Measurements from ENCODE around the gene FOXL2. TPM values are rescaled to one million over a fixed set of nuclear protein-coding genes. Genes with fewer than 3 reads are reported as not detected.

The FOXL2 gene
- total RNA-seq, 1 donor from 2014 or later = 6.8 TPM

DNA sequence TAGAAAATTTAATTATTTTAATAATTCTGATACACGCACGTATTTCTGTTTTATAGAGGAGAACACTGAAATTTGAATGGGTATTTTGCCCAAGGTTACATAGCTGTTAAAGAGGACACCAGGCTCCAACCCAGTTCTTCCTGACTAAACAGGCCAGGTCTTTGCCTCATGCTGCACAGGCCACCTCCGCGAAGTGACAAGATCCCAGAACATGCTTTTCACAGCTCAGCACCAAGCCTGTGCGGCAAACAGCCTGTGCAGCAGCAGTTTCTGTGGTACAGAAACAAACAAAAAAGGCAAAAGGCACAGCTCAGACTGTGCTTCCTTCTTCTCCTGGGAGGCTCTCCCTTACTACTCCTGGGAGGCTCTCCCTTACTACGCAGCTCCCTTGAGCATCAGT, 6.5 kb downstream of the FOXL2 start:
- peaks cover 27% of the 10 kb centered on the region for H3K27me3 Mint-ChIP-seq (ENCODE audit: unreplicated experiment)
- DNase-seq (ENCODE audit: low spot score) = no peak
- no peak for TF ChIP-seq CTCF (IDR thresholded peaks at IDR 0.05; ENCODE audit: unreplicated experiment)
- no peak overlapping the region for H3K27ac Mint-ChIP-seq (ENCODE audit: unreplicated experiment)
- H3K4me1 Mint-ChIP-seq (ENCODE audit: unreplicated experiment) = peaks cover 56% of the 10 kb centered on the region
- H3K36me3 Mint-ChIP-seq (ENCODE audit: low read depth, unreplicated experiment) = peaks cover 8% of the 10 kb centered on the region
- H3K4me3 Mint-ChIP-seq (ENCODE audit: unreplicated experiment) = no peak overlapping the region
- no peaks in the 10 kb centered on the region for H3K9me3 Mint-ChIP-seq (ENCODE audit: unreplicated experiment)

- Mint-ChIP-seq H3K4me1 (ENCODE audit: unreplicated experiment) (peaks cover 53% of the 10 kb centered on the region), H3K9me3 (ENCODE audit: unreplicated experiment) (no peaks in the 10 kb centered on the region), H3K27me3 (ENCODE audit: unreplicated experiment) (peaks cover 24% of the 10 kb centered on the region), H3K27ac (ENCODE audit: unreplicated experiment) (no peak overlapping the region), H3K36me3 (ENCODE audit: low read depth, unreplicated experiment) (peaks cover 8% of the 10 kb centered on the region), H3K4me3 (ENCODE audit: unreplicated experiment) (peak overlapping the region; percentile 37)
- TF ChIP-seq CTCF (IDR thresholded peaks at IDR 0.05; ENCODE audit: unreplicated experiment) = no peak
- DNase-seq (ENCODE audit: low spot score) = peak; percentile 57
Observed at GRCh38 chr3:138939561-138940241, 7.2 kb downstream of the FOXL2 start.

DNA sequence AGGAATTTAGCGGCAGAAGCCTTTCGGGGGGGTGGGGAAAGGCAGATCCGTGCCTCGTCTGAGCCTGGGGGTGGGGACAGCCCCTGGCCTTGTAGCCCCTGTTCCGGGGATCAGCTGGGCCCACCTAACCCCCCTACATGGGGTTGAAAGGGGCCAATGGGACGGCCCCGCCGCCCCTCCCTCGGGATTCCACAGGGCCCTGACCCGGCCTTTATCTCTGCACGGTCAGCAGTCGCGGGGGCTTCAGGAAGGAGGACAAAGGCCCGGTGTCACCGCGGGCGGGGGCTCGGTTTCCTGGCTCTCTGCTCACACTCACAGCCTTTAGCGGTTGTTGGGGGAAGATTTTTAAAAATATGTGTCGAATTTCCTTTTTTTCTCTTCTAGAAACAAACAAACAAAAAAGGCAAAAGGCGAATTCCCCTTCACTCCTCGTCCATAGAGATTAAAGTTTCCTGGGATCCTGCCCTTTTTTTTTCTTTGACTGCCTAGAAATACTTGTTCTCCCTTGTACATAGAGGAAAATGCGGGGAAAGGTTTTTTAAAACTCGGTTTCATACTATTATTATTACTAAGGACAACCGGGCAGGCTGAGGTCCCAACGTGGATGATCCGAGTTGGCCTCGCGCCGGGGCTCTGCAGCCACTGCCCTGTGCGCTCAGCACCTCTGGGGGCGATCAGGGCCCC, 7.9 kb downstream of the FOXL2 start:
- Mint-ChIP-seq H3K27me3 (ENCODE audit: unreplicated experiment) (peaks cover 19% of the 10 kb centered on the region), H3K9me3 (ENCODE audit: unreplicated experiment) (no peaks in the 10 kb centered on the region), H3K36me3 (ENCODE audit: low read depth, unreplicated experiment) (peaks cover 8% of the 10 kb centered on the region), H3K4me3 (ENCODE audit: unreplicated experiment) (peak overlapping the region; percentile 31), H3K27ac (ENCODE audit: unreplicated experiment) (no peak overlapping the region), H3K4me1 (ENCODE audit: unreplicated experiment) (peaks cover 47% of the 10 kb centered on the region)
- no peak for DNase-seq (ENCODE audit: low spot score)
- TF ChIP-seq CTCF (IDR thresholded peaks at IDR 0.05; ENCODE audit: unreplicated experiment) = no peak

DNA sequence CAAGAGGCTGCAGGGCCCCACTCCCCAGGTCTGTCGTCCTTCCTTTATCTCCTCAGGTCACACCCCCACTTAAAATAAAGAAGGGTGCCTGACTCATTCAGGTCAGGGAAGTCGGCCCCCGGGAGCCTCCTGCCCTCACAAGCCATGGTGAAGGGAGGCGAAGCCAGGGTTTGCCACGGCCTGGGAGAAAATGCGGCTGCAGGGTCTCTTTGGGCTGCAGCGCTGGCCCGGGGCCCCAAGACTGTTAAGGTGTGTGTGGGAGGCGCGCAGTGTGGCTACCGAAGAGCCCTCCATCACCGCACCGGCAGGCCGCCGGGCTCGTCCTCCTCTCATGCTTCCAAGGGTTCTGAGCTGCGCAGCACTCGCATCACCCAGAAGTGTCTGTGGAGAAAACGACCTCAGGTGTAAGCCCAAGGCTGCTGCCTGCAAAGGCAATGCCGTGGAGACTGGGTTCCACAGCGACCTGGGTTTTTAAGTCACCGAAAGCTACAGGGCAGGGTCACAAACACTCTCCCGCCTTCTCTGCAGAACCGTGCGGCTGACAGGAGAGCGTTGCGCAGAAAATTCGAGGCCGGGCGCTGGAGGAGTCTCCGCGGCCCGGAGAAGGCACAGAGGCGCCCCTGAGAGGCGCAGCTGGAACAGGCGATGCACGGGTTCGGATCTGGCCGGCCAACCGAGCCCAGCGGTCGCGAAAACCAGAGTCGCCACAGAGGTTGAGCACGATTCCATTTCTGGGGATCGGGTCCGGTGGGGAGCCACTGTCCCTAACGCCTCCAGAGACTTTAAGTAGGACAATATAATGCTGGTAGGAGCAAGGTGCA, 8.7 kb downstream of the FOXL2 start:
- Mint-ChIP-seq H3K9me3 (ENCODE audit: unreplicated experiment) (no peaks in the 10 kb centered on the region), H3K27ac (ENCODE audit: unreplicated experiment) (no peak overlapping the region), H3K4me3 (ENCODE audit: unreplicated experiment) (peak overlapping the region; percentile 47), H3K27me3 (ENCODE audit: unreplicated experiment) (peaks cover 17% of the 10 kb centered on the region), H3K4me1 (ENCODE audit: unreplicated experiment) (peaks cover 40% of the 10 kb centered on the region), H3K36me3 (ENCODE audit: low read depth, unreplicated experiment) (peaks cover 4% of the 10 kb centered on the region)
- DNase-seq (ENCODE audit: low spot score) = peak; percentile 50
- no peak for TF ChIP-seq CTCF (IDR thresholded peaks at IDR 0.05; ENCODE audit: unreplicated experiment)
